Thoracic aorta (tissue), 2 donors: ENCODE results near the gene RAB11FIP3. TPM values are rescaled to one million over a fixed set of nuclear protein-coding genes. Genes with fewer than 3 reads are reported as not detected.

ENCODE experiments used
- ATAC-seq: fragments of 150-250 bp; one replicate; pipeline ENCODE4 v1.8.0; 2017; ENCODE audit warnings: low read depth; ENCODE audit not compliant: insufficient number of reproducible peaks, low FRiP score
- DNase-seq: peaks from one replicate; pipeline ENCODE4 v3.0.0-alpha.2; 2020; ENCODE audit warnings: low spot score
- H3K27ac ChIP-seq, 2 donors: fragments of 200-600 bp; sonication (generic); 1 replicate in 1 of 2; 2 replicates in 1 of 2; pipeline ENCODE4 v1.5.1; 2016; ENCODE audit warnings: mild to moderate bottlenecking in 2 of 2, moderate library complexity in 2 of 2
- H3K27me3 ChIP-seq: fragments of 200-600 bp; sonication (generic); replicated peaks from 2 replicates; pipeline ENCODE4 v1.6.0; 2016; ENCODE audit warnings: mild to moderate bottlenecking; ENCODE audit not compliant: insufficient read depth
- H3K36me3 ChIP-seq: fragments of 200-600 bp; sonication (generic); one replicate; pipeline ENCODE4 v1.5.1; 2016
- H3K4me1 ChIP-seq, 2 donors: fragments of 200-600 bp; sonication (generic); 1 replicate in 1 of 2; 2 replicates in 1 of 2; pipeline versions ENCODE4 v1.5.1 to v1.6.0; 2016; ENCODE audit warnings: low read depth in 2 of 2, mild to moderate bottlenecking in 1 of 2; ENCODE audit not compliant: control insufficient read depth in 1 of 2
- H3K4me3 ChIP-seq: fragments of 200-600 bp; sonication (generic); 2 replicates; pipeline ENCODE4 v1.5.1; 2016; ENCODE audit warnings: mild to moderate bottlenecking
- H3K9me3 ChIP-seq: fragments of 200-600 bp; sonication (generic); 2 replicates; pipeline ENCODE4 v1.5.1; 2016
- total RNA-seq, 2 donors: library from RNA; depleted of rRNA; stranded (reverse); fragments of >200 nt; gene quantifications; one replicate each; pipeline versions ENCODE4 v1.1.0 to v1.2.3, GENCODE V29; 2016
- TF ChIP-seq, protein P1 (sequence below): fragments of 200-600 bp; sonication (generic); IDR thresholded peaks from one replicate; pipeline ENCODE4 v1.5.1; 2019; ENCODE audit warnings: antibody characterized with exemption

Gene RAB11FIP3
- total RNA-seq, 2 donors from 2014 or later = 70.1 to 71.1 TPM

DNA sequence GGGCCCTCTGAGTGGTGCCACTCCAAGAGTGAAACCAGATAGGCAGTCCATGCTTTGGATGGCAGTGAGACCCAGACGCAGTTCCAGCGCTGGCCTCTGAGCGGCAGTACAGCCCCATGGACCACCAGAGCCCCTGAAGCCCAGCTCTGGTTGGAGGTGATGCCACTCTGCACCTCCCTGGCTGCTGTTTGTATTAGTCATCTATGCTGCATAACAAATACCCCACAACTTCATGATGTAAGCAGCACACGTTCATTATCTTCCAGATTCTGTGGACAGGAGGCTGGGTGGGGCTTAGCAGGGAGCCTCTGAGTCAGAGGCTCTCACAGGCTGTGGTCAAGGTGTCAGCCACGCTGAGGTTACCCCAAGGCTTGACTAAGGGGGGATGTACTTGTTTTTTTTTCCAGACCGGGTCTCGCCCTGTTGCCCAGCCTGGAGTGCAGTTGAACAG lies 33.5 kb upstream of the RAB11FIP3 start:
- H3K9me3 ChIP-seq = no peaks in the 10 kb centered on the region
- no peak overlapping the region for H3K27ac ChIP-seq
- H3K36me3 ChIP-seq = no peaks in the 10 kb centered on the region
- no peak overlapping the region for H3K4me3 ChIP-seq
- TF ChIP-seq, protein P1, sequence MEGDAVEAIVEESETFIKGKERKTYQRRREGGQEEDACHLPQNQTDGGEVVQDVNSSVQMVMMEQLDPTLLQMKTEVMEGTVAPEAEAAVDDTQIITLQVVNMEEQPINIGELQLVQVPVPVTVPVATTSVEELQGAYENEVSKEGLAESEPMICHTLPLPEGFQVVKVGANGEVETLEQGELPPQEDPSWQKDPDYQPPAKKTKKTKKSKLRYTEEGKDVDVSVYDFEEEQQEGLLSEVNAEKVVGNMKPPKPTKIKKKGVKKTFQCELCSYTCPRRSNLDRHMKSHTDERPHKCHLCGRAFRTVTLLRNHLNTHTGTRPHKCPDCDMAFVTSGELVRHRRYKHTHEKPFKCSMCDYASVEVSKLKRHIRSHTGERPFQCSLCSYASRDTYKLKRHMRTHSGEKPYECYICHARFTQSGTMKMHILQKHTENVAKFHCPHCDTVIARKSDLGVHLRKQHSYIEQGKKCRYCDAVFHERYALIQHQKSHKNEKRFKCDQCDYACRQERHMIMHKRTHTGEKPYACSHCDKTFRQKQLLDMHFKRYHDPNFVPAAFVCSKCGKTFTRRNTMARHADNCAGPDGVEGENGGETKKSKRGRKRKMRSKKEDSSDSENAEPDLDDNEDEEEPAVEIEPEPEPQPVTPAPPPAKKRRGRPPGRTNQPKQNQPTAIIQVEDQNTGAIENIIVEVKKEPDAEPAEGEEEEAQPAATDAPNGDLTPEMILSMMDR = peak; percentile 73
- peaks cover 0 to 16% of the 10 kb centered on the region in 2 donors for H3K4me1 ChIP-seq
- no peak for DNase-seq
- H3K27me3 ChIP-seq = no peaks in the 10 kb centered on the region
- no peak for ATAC-seq

DNA sequence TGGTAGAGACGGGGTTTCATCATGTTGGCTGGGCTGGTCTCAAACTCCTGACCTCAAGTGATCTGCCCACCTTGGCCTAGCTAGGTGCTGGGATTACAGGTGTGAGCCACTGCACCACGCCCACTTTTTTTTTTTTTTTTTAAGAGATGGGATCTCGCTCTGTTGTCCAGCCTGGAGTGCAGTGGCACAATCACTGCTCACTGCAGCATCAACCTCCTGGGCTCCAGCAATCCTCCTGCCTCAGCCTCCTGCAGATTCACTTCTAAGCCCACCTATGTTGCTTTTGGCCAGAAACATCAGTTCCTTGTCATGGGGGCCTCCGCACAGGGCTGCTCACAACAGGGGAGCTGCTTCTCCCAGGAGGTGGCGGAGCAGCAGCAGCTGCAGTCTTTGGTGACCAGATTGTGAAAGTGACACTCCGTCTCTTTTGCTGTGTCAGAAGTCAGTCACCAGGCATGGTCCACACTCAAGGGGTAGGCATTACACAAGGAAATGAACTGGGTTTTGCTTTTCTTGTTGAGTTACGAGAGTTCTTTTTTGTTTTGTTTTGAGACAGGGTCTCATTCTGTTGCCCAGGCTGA lies 32.9 kb upstream of the RAB11FIP3 start:
- TF ChIP-seq, protein P1 = no peak
- ATAC-seq (no peak), DNase-seq (no peak)
- H3K27ac ChIP-seq = no peak overlapping the region
- H3K9me3 ChIP-seq = no peaks in the 10 kb centered on the region
- no peak overlapping the region for H3K4me3 ChIP-seq
- peaks cover 0 to 14% of the 10 kb centered on the region in 2 donors for H3K4me1 ChIP-seq
- H3K36me3 ChIP-seq = no peaks in the 10 kb centered on the region
- H3K27me3 ChIP-seq = no peaks in the 10 kb centered on the region

DNA sequence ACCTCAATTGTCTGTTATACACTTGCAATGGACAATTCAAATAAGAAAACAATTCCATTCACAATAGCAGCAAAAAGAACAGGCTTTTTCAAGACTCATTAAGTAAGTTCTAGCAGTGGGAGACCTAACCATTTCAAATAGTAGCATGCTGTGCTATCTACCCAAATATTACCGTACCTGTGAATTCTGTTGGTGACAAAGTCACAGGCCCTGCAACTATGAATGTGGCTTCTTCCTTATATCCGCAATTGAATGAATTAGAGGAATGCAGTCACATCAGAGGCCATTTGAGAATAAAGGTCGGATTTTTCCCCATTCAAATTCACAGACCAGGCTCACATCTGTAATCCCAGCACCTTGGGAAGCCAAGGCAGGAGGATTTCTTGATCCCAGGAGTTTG lies 29.2 kb upstream of the RAB11FIP3 start:
- DNase-seq = no peak
- no peak for ATAC-seq
- TF ChIP-seq, protein P1 = no peak
- Histone ChIP-seq H3K4me3 (peak overlapping the region; percentile 68), H3K9me3 (no peaks in the 10 kb centered on the region), H3K4me1 (peaks cover 0 to 24% of the 10 kb centered on the region in 2 donors), H3K36me3 (no peaks in the 10 kb centered on the region), H3K27me3 (no peaks in the 10 kb centered on the region), H3K27ac (peak overlapping the region; percentile 47 to 84)

DNA sequence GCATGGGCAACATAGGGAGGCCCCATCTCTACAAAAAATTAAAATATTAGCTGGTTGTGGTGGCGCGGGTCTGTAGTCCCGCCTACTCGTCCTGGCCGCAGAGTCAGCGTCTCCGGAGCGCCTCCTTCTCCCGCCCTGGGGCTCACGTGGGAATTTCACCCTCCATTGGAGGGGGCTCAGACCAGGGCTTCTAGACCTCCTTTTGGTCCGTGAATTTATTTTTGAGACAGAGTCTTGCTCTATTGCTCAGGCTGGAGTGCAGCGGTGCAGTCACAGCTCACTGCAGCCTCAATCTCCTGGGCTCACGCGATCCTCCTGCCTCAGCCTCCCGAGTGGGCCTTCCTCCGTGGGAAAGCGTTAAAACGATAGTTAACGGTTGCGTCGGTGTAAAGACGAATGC lies 28.8 kb upstream of the RAB11FIP3 start:
- TF ChIP-seq, protein P1 = no peak
- ATAC-seq = no peak

DNA sequence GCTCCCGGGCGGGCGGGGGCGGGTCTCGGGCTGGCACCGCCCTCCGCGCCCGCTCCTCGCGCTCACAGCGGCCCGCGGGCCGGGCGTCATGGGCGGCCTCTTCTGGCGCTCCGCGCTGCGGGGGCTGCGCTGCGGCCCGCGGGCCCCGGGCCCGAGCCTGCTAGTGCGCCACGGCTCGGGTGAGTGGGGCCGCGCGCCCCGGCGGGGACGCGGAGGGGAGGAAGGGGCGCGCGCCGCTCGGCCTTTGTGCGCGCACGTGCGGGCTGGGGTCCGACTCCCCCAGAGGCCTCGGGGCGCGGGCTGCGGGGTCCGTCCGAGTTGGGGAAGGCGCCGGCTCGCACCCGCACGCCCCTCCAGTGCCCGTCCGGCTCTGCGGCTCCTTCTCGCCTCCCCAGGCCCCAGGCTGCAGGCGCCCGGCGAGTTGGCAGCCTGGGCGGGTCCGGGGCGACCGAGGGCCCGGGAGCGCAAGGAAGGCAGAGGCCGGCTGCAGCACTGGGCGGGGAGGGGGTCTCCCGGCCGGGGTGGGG lies 28.3 kb upstream of the RAB11FIP3 start, which contains the start of gene NME4:
Gene NME4, plus strand, starts transcription at position 65 of the 527 bp plus-strand sequence. Its CDS starts 24 bp downstream, at position 89.
- H3K27me3 ChIP-seq = no peaks in the 10 kb centered on the region
- peak within 1 kb of the TSS; percentile 81 to 84 for H3K27ac ChIP-seq
- H3K4me1 ChIP-seq = peaks cover 0 to 28% of the 10 kb centered on the region in 2 donors
- no peaks in the 10 kb centered on the region for H3K9me3 ChIP-seq
- DNase-seq (no peak), ATAC-seq (no peak)
- H3K4me3 ChIP-seq = peak within 1 kb of the TSS; percentile 68
- H3K36me3 ChIP-seq = no peaks in the 10 kb centered on the region
- TF ChIP-seq, protein P1 = no peak

More for the DNA sequence above, 28.8 kb upstream of the RAB11FIP3 start:
- Histone ChIP-seq H3K9me3 (no peaks in the 10 kb centered on the region), H3K27me3 (no peaks in the 10 kb centered on the region), H3K36me3 (no peaks in the 10 kb centered on the region), H3K4me3 (peak overlapping the region; percentile 68), H3K27ac (peak overlapping the region; percentile 47 to 84), H3K4me1 (peaks cover 0 to 26% of the 10 kb centered on the region in 2 donors)
- DNase-seq = no peak
